ENCODE data around the gene SCYL1. TPM values are rescaled to one million over a fixed set of nuclear protein-coding genes. Genes with fewer than 3 reads are reported as not detected.

The SCYL1 gene
- total and polyA plus RNA-seq, 2 donors (not counting 1 experiment from before 2014, with no cell fraction given), result 76.5 to 85.5 TPM

- Histone ChIP-seq H3K4me2 (replicated peaks; ENCODE audit: low read depth, low read length, poor library complexity, severe bottlenecking) (peak overlapping the region; percentile 85), H2AFZ (ENCODE audit: insufficient read depth, low read depth, low read length, poor library complexity, severe bottlenecking) (peak overlapping the region; percentile 80), H3K4me3 (ENCODE audit: control extremely low read depth in 1 of 5, extremely low read depth in 1 of 5, insufficient read depth in 1 of 5, low read depth in 2 of 5, low read length in 4 of 5) (peak overlapping the region; percentile 61 to 93 (median 83)), H3K9me3 (ENCODE audit: control extremely low read depth in 1 of 3, control insufficient read depth in 2 of 3, insufficient read depth in 1 of 3, low read length in 2 of 3) (no peaks in the 10 kb centered on the region), H3K27ac (ENCODE audit: low read length in 2 of 2) (peak overlapping the region; percentile 88 to 92), H4K20me1 (ENCODE audit: control insufficient read depth, insufficient read depth, low read length, poor library complexity, severe bottlenecking) (no peaks in the 10 kb centered on the region), H3K9ac (ENCODE audit: low read length) (peak overlapping the region; percentile 78), H3K79me2 (ENCODE audit: control insufficient read depth, insufficient read depth, low read length) (peaks cover 40% of the 10 kb centered on the region), H3K27me3 (replicated peaks in 1 of 4; ENCODE audit: control extremely low read depth in 1 of 4, control insufficient read depth in 3 of 4, insufficient read depth in 4 of 4, low read length in 3 of 4) (no peaks in the 10 kb centered on the region), H3K4me1 (ENCODE audit: control insufficient read depth in 2 of 2, insufficient read depth in 2 of 2, low read length in 2 of 2) (peaks cover 11 to 32% of the 10 kb centered on the region in 2 donors), H3K36me3 (replicated peaks in 1 of 2; ENCODE audit: control extremely low read depth in 1 of 2, control insufficient read depth in 1 of 2, extremely low read depth in 1 of 2, insufficient read depth in 2 of 2, low read length in 1 of 2) (no peaks in the 10 kb centered on the region)
- Mint-ChIP-seq H3K27ac (peak overlapping the region; percentile 99), H3K4me3 (peak overlapping the region; percentile 96), H3K27me3 (no peaks in the 10 kb centered on the region), H3K9me3 (ENCODE audit: insufficient read depth) (no peaks in the 10 kb centered on the region), H3K4me1 (peaks cover 14% of the 10 kb centered on the region)
- under 1% methylated on average over 57 of the region's 60 CpGs for WGBS (ENCODE audit: insufficient coverage)
- TF ChIP-seq EZH2 (IDR thresholded peaks at IDR 0.05; ENCODE audit: borderline replicate concordance, insufficient read depth, low read depth, low read length, poor library complexity, severe bottlenecking) (no peak), CTCF (IDR thresholded peaks at IDR 0.05) (no peak)
- CTCF ChIA-PET, result interaction anchor here (1.4 to 5.4 kb wide), 7 partner anchors 8 to 163 kb away, joined by 3 to 39 read pairs (median 6); partner anchors contain the start of genes CDC42EP2, MALAT1 and SLC25A45
- ATAC-seq (ENCODE audit: low read depth) (peak; percentile 87), DNase-seq (peak; percentile 90)
- intact Hi-C loops (cut with micrococcal nuclease), result loop anchor here (1.0 kb wide), 3 partner anchors 20 to 115 kb away; no protein-coding TSS in a partner anchor
- POLR2A ChIA-PET, result interaction anchor here (0.6 to 13.6 kb wide), 11 partner anchors 8 to 91 kb away, joined by 3 to 366 read pairs (median 6); partner anchors contain the start of genes FRMD8, MALAT1 and NEAT1
Observed at GRCh38 chr11:65477149-65477965, 47.5 kb upstream of the SCYL1 start.

All from B cell (primary cell).